Cardiac fibroblast (primary cell): ENCODE measurements around the gene RAPGEF6.
"Not testable (repeated sequence)": the region's sequence is repeated elsewhere in the genome, so short reads cannot be mapped to it uniquely, and the experiment has no call there.

ENCODE experiments used
- DNase-seq, 2 donors: peaks; one replicate each; pipeline versions ENCODE4 v3.0.0 to v3.0.0-alpha.2; 2010; ENCODE audit warnings: low read depth in 2 of 2
- H3K4me3 ChIP-seq, 2 donors: replicated peaks in 1 of 2; 1 replicate in 1 of 2; 2 replicates in 1 of 2; pipeline ENCODE4 v1.5.1; 2011; ENCODE audit warnings: low read depth in 2 of 2, low read length in 2 of 2, mild to moderate bottlenecking in 2 of 2, moderate library complexity in 1 of 2
- TF ChIP-seq, protein P1 (sequence below): IDR thresholded peaks from one replicate; pipeline ENCODE4 v1.5.1; 2011; ENCODE audit warnings: low read depth, mild to moderate bottlenecking, low read length, inconsistent platforms

Gene RAPGEF6

DNA sequence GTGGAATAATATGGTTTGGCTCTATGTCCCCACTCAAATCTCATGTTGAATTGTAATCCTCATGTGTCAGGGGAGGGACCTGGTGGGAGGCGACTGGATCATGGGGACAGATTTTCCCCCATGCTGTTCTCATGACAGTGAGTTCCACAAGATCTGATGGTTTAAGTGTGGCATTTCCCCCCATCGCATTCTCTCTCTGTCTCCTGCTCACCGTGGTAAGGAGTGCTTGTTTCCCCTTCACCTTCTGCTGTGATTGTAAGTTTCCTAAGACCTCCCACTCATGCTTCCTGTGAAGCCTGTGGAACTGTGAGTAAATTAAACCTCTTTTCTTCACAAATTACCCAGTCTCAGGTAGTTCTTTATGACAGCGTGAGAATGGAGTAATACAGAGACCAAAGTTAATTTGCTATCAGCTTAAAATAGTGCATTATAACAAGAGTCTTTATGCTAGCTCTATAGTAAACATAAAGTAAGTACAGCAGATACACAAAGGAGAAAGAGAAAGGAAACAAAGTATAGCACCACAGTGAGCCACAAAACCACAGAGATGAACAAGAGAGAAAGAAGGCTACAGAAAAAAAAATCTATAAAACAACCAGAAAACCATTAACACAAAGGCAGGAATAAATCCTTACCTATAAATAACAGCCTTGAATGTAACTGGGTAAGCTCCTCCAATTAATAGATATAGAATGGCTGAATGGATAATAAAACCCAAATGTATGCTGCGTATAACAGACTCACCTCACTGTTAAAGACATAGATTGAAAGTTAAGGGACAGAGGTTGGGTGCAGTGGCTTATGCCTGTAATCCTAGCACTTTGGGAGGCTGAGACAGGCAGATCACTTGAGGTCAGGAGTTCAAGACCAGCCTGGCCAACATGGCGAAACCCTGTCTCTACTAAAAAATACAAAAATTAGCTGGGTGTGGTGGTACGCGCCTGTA, 39.7 kb downstream of the RAPGEF6 start:
- no peak overlapping the region for H3K4me3 ChIP-seq
- TF ChIP-seq, protein P1, sequence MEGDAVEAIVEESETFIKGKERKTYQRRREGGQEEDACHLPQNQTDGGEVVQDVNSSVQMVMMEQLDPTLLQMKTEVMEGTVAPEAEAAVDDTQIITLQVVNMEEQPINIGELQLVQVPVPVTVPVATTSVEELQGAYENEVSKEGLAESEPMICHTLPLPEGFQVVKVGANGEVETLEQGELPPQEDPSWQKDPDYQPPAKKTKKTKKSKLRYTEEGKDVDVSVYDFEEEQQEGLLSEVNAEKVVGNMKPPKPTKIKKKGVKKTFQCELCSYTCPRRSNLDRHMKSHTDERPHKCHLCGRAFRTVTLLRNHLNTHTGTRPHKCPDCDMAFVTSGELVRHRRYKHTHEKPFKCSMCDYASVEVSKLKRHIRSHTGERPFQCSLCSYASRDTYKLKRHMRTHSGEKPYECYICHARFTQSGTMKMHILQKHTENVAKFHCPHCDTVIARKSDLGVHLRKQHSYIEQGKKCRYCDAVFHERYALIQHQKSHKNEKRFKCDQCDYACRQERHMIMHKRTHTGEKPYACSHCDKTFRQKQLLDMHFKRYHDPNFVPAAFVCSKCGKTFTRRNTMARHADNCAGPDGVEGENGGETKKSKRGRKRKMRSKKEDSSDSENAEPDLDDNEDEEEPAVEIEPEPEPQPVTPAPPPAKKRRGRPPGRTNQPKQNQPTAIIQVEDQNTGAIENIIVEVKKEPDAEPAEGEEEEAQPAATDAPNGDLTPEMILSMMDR = no peak
- no peak for DNase-seq

DNA sequence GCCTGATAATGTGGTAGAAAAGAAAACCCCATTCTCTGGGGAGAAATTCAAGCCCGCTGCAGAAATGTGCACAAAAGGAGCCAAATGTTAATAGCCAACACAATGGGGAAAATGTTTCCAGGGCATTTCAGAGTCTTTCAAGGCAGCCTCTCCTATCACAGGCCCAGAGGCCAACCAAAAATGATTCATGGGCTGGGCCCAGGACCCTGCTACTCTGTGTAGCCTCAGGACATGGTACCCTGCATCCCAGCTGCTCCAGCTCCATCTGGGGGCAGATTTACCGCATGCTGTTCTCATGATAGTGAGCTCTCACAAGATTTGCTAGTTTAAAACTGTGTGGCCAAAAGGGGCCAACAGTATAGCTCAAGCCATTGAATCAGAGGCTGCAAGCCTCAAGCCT, 41.1 kb downstream of the RAPGEF6 start:
- TF ChIP-seq, protein P1 = no peak
- DNase-seq = no peak

DNA sequence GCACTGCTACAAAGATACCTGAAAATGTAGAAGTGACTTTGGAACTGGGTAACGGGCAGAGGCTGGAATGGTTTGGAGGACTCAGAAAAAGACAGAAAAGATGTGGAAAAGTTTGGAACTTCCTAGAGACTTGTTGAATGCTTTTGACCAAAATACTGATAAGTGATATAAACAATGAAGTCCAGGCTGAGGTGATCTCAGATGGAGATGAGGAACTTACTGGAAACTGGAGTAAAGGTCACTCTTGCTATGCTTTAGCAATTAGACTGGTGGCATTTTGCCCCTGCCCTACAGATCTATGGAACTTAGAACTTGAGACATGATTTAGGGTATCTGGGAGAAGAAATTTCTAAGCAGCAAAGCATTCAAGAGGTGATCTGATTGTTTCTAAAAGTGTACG, 41.6 kb downstream of the RAPGEF6 start:
- H3K4me3 ChIP-seq = not testable (repeated sequence)
- peak in 1 of 2 donors; percentile 18 for DNase-seq

More for the DNA sequence above, 41.1 kb downstream of the RAPGEF6 start:
- no peak overlapping the region for H3K4me3 ChIP-seq

DNA sequence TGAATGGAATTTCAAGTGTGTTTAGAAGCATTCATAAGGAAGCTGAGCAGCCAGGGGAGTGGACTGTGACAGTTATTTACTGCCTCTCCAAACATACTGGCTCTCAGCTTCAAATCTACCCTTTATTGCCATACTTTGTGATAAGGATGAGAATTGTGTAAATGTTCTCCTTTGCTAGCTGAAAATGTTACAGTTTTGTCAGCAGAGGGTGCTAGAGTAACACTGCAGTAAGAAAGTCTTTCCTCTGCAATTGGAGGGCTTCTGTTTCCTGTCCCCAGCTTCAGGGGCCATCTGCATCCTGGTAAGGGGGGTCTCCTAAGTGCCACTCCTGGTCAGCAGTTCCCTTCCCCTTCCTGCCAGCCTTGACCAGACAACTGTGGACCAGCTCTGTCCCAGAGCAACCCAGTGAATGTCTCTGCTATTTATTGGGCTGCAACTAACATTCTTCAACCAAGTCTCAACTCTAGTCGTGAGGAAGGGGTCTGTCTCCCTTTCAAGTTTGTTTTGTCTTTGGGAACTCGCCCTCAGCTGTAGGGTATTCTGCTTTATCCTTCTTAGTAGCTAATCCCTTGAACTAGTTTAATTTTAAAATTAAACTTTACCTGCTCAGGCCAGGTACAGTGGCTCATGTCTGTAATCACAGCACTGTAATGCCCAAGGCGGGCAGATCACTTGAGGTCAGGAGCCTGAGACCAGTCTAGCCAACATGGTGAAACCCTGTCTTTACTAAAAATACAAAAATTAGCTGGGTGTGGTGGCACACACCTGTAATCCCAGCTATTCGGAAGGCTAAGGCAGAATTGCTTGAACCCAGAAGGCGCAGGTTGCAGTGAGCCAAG, 45.3 kb downstream of the RAPGEF6 start:
- DNase-seq = peak; percentile 71 to 82
- H3K4me3 ChIP-seq = no peak overlapping the region
- TF ChIP-seq, protein P1 = peak; percentile 84

DNA sequence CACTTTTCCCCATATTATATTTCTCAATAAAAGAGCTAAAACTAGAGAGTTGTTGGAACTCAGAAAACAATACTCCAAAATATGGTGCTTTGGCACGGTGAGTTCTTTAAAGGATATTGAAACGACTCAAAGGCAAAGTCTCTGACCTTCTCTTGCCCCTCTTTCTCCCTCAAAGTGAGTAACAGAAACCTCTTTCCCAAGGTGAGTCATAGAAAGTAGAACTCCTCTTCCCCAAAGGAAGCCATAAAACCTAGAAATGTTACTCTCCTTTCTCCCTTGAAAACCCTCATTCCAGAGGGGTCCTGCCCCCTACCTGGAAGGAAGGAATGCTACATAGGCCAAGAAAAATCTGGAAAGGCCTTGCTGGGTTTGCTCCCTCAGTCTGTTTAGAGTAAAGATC, 47.5 kb downstream of the RAPGEF6 start:
- peak in 1 of 2 donors; percentile 33 for DNase-seq
- TF ChIP-seq, protein P1 = peak; percentile 2
- H3K4me3 ChIP-seq = no peak overlapping the region

DNA sequence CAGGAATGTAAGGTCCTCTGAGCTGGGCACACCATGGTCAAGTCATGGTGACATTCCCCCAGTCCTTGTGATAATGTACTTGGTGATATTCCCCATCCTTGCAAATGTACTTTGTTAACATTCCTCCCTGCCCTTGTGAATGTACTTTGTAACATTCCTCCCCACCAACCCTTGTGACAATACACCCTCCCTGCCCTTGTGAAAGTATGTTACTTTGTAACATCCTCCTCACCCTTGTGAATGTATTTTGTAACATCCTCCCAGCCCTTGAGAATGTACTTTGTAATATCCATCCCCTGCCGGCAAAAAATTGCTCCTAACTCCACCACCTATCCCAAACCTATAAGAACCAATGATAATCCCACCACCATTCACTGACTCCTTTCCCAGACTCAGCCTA, 53.3 kb downstream of the RAPGEF6 start:
- TF ChIP-seq, protein P1 = no peak
- DNase-seq = peak in 1 of 2 donors; percentile 15
- H3K4me3 ChIP-seq = no peak overlapping the region
